ENCODE data around the gene MSH2.
"Not testable (repeated sequence)": the region's sequence is repeated elsewhere in the genome, so short reads cannot be mapped to it uniquely, and the experiment has no call there.

Gene MSH2

DNA sequence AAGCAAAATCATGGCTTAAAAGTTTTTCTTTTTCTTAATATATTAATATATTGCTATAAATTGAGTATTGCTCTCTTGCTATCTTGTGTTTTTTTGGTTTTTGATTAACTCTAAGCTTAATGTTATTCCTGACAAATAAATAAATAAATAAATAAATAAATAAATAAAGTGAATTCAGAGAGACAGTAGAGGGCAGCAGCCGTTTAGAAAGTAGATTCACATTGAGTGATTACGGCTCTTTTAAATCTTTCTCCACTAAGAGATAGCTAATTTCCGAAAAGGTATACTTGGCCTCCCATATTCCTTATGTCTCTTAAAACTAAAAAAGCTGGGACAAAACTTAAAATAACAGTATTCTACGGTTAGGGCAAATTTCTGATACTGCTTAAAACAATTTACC is 34.3 kb downstream of the MSH2 start:
- TF ChIP-seq, protein P1, sequence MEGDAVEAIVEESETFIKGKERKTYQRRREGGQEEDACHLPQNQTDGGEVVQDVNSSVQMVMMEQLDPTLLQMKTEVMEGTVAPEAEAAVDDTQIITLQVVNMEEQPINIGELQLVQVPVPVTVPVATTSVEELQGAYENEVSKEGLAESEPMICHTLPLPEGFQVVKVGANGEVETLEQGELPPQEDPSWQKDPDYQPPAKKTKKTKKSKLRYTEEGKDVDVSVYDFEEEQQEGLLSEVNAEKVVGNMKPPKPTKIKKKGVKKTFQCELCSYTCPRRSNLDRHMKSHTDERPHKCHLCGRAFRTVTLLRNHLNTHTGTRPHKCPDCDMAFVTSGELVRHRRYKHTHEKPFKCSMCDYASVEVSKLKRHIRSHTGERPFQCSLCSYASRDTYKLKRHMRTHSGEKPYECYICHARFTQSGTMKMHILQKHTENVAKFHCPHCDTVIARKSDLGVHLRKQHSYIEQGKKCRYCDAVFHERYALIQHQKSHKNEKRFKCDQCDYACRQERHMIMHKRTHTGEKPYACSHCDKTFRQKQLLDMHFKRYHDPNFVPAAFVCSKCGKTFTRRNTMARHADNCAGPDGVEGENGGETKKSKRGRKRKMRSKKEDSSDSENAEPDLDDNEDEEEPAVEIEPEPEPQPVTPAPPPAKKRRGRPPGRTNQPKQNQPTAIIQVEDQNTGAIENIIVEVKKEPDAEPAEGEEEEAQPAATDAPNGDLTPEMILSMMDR (IDR thresholded peaks at IDR 0.05) = peak; percentile 27
- DNase-seq (ENCODE audit: low spot score) = no peak
- no peak overlapping the region for H3K27ac ChIP-seq
- H3K4me3 ChIP-seq = no peak overlapping the region

DNA sequence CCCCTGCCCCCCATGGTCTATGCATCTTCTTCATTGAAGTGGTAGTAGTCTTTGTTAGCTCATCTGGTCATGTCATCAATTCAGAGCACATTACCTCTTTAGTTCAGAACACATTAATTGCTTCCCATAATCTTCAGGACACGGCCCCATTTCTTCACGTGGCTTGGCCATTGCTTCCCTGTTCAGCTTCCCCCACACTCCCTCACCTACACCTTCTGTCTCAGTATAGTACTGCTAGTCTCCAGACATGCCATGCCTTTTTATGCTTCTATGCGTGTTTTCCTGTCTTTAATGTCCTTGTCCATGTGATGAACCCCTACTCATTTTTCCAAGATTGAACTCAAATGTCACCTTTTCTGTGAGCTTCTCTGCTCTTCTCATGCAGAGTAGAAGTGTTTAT is 35.1 kb downstream of the MSH2 start:
- Histone ChIP-seq H3K27ac (no peak overlapping the region), H3K4me3 (no peak overlapping the region)
- DNase-seq (ENCODE audit: low spot score) = no peak
- TF ChIP-seq, protein P1 (IDR thresholded peaks at IDR 0.05) = no peak

DNA sequence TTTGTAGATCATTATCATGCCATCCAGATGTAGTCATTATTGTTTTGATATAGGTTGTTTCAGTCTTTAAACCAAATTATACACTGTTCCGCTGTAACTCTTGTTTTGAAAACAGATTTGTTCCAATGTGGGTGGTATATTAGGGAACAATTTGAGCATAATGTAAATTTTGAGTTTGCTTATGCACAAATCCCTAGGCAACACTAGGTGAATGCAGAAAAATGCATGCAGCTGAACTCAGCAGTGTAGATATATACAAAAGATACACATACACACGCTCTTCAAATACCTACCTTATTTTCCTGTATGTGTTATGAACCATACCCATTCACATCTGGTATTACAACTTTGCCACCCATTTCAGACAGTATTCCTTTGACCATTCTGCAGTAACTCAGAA is 35.8 kb downstream of the MSH2 start:
- no peak for DNase-seq (ENCODE audit: low spot score)
- no peak overlapping the region for H3K4me3 ChIP-seq
- TF ChIP-seq, protein P1 (IDR thresholded peaks at IDR 0.05) = no peak
- no peak overlapping the region for H3K27ac ChIP-seq

DNA sequence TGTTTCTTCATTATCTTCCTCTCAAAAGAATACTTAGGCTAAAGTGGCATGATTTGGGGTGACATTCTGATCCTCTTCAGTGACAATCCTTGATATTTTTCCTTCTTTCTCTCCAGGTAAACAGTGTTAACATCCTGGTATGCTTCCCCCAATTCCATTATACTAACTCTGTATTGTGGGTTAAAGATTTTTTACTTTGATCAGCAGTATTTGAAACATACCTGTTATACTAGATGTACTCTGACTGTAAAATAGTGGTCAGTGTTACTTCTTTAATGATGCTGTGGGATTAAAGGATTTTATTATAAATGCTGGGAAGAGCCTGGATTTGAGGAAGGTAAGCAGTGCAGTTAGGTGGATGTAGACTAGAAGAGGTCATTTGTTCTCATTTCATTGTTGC is 48.8 kb downstream of the MSH2 start:
- Histone ChIP-seq H3K4me3 (no peak overlapping the region), H3K27ac (no peak overlapping the region)
- no peak for DNase-seq (ENCODE audit: low spot score)
- TF ChIP-seq, protein P1 (IDR thresholded peaks at IDR 0.05) = no peak

DNA sequence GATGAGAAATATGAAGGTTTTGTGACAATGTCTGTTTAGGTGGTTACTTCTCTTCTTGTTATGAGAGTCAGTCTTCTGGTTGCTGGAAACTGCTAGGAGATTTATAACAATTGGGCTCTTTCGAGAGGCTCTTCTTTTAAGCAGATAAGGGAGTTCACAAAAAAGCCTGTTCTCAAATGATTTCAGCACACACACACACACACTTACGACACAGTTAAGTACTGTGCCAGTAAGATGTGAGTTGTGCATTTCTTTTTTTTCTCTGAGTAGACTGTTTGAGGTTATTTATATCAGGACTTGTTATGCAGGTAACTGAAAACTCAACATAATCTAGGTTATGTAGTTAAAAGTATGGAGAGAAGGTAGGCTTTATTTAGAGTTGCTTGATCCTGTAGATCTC is 49.8 kb downstream of the MSH2 start:
- TF ChIP-seq, protein P1 (IDR thresholded peaks at IDR 0.05) = no peak
- DNase-seq (ENCODE audit: low spot score) = no peak
- Histone ChIP-seq H3K27ac (no peak overlapping the region), H3K4me3 (no peak overlapping the region)

DNA sequence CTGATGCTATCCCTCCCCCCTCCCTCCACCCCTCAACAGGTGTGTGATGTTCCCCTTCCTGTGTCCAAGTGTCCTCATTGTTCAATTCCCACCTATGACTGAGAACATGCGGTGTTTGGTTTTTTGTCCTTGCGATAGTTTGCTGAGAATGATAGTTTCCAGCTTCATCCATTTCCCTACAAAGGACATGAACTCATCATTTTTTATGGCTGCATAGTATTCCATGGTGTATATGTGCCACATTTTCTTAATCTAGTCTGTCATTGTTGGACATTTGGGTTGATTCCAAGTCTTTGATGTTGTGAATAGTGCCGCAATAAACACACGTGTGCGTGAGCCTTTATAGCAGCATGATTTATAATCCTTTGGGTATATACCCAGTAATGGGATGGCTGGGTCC is 51.9 kb downstream of the MSH2 start:
- DNase-seq (ENCODE audit: low spot score) = not testable (repeated sequence)

DNA sequence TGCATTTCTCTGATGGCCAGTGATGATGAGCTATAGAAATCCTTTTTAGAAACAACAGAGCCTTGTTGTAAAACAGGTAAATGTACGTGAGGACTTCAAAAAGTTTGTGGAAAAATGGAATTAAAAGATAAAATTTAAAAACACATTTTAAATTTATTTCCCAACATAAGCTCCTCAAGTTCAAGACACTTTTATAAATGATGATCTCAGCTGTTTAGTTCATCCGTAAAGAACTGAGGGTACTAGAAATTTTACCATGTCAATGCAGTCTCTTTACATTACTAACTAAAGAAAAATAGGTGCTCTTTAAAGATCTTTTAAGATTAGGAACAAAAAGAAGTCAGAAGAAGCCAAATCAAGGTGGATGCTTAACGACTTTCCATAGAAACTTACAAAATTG is 52.5 kb downstream of the MSH2 start:
- TF ChIP-seq, protein P1 (IDR thresholded peaks at IDR 0.05) = no peak
- no peak overlapping the region for H3K4me3 ChIP-seq
- no peak for DNase-seq (ENCODE audit: low spot score)
- no peak overlapping the region for H3K27ac ChIP-seq

More for the DNA sequence above, 51.9 kb downstream of the MSH2 start:
- H3K4me3 ChIP-seq, H3K27ac ChIP-seq: not testable (repeated sequence)

DNA sequence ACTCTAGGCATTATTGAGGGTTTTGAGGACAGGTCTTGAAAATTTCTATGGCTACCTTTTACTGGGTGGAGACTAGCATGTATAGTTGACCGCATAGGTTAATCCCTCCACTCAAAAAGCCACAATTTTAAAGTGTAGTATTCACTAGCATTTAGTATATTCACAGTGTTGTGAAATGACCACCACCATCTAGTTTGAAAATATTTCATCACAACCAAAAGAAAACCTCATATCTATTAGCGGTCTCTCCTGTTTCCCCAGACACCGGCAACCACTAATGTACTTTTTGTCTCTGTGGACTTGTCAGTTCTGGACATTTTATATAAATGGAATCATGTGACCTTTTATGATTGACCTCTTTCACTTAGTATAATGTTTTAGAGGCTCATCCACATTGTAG is 53.9 kb downstream of the MSH2 start:
- no peak overlapping the region for H3K27ac ChIP-seq
- no peak overlapping the region for H3K4me3 ChIP-seq
- DNase-seq (ENCODE audit: low spot score) = no peak
- TF ChIP-seq, protein P1 (IDR thresholded peaks at IDR 0.05) = no peak

All from coronary artery (tissue), 2 donors.